Effector memory CD4-positive, alpha-beta T cell (primary cell): Measurements from ENCODE around the gene DRG1.

Experiments used
- DNase-seq, 3 donors: peaks; one replicate each; pipeline ENCODE4 v3.0.0-alpha.2; 2020
- H3K27ac ChIP-seq: 2 replicates; pipeline ENCODE4 v1.7.0; 2013; ENCODE audit warnings: mild to moderate bottlenecking, low read length, moderate library complexity; ENCODE audit not compliant: insufficient read depth, poor library complexity, severe bottlenecking
- H3K27me3 ChIP-seq: replicated peaks from 2 replicates; pipeline ENCODE4 v1.7.0; 2013; ENCODE audit warnings: mild to moderate bottlenecking, low read length; ENCODE audit not compliant: insufficient read depth, control insufficient read depth, poor library complexity, severe bottlenecking
- H3K36me3 ChIP-seq: 2 replicates; pipeline ENCODE4 v1.7.0; 2013; ENCODE audit warnings: mild to moderate bottlenecking, low read length, moderate library complexity; ENCODE audit not compliant: control insufficient read depth, insufficient read depth
- H3K4me1 ChIP-seq: 2 replicates; pipeline ENCODE4 v1.7.0; 2013; ENCODE audit warnings: low read length, mild to moderate bottlenecking; ENCODE audit not compliant: control insufficient read depth, insufficient read depth, poor library complexity, severe bottlenecking
- H3K4me3 ChIP-seq: 2 replicates; pipeline ENCODE4 v1.7.0; 2013; ENCODE audit warnings: low read length, low read depth, mild to moderate bottlenecking; ENCODE audit not compliant: insufficient read depth, poor library complexity, severe bottlenecking
- H3K9me3 ChIP-seq: 2 replicates; pipeline ENCODE4 v1.7.0; 2013; ENCODE audit warnings: mild to moderate bottlenecking, low read length, moderate library complexity; ENCODE audit not compliant: control insufficient read depth

Gene DRG1

DNA sequence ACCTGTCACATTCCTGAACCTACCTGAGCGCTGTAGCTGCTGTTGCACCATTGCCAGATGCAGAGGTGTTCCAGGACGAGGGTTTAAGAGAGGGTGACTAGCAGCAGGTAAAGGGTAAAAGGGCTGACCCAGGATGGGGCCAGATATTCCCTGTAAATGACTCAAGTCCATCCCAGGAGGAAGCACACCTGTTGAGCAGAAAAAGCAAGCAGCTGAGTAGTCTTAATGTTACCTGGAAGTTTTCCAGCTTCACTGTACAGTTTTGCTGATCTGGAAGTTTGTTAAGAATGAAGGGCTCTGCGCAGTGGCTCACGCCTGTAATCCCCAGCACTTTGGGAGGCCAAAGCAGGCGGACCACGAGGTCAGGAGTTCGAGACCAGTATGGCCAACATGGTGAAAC is 41.3 kb downstream of the DRG1 start:
- Histone ChIP-seq H3K27ac (no peak overlapping the region), H3K9me3 (no peaks in the 10 kb centered on the region), H3K4me3 (no peak overlapping the region), H3K4me1 (no peaks in the 10 kb centered on the region), H3K27me3 (no peaks in the 10 kb centered on the region), H3K36me3 (peaks cover 92% of the 10 kb centered on the region)
- DNase-seq = no peak

GRCh38 chr22:31441652-31442051 is 42.2 kb downstream of the DRG1 start:
- H3K4me1 ChIP-seq = no peaks in the 10 kb centered on the region

GRCh38 chr22:31442768-31443489 is 43.5 kb downstream of the DRG1 start:
- no peaks in the 10 kb centered on the region for H3K4me1 ChIP-seq
- H3K36me3 ChIP-seq = peaks cover 81% of the 10 kb centered on the region
- H3K9me3 ChIP-seq = no peaks in the 10 kb centered on the region
- no peaks in the 10 kb centered on the region for H3K27me3 ChIP-seq
- no peak overlapping the region for H3K4me3 ChIP-seq
- DNase-seq = no peak
- H3K27ac ChIP-seq = no peak overlapping the region

More at GRCh38 chr22:31441652-31442051, 42.2 kb downstream of the DRG1 start:
- Histone ChIP-seq H3K27ac (no peak overlapping the region), H3K36me3 (peaks cover 85% of the 10 kb centered on the region), H3K9me3 (no peaks in the 10 kb centered on the region), H3K4me3 (no peak overlapping the region), H3K27me3 (no peaks in the 10 kb centered on the region)
- DNase-seq = no peak

GRCh38 chr22:31443516-31443915 is 44.1 kb downstream of the DRG1 start:
- no peak overlapping the region for H3K4me3 ChIP-seq
- H3K27me3 ChIP-seq = no peaks in the 10 kb centered on the region
- peaks cover 75% of the 10 kb centered on the region for H3K36me3 ChIP-seq
- H3K27ac ChIP-seq = no peak overlapping the region
- no peaks in the 10 kb centered on the region for H3K9me3 ChIP-seq
- no peaks in the 10 kb centered on the region for H3K4me1 ChIP-seq
- DNase-seq = no peak

DNA sequence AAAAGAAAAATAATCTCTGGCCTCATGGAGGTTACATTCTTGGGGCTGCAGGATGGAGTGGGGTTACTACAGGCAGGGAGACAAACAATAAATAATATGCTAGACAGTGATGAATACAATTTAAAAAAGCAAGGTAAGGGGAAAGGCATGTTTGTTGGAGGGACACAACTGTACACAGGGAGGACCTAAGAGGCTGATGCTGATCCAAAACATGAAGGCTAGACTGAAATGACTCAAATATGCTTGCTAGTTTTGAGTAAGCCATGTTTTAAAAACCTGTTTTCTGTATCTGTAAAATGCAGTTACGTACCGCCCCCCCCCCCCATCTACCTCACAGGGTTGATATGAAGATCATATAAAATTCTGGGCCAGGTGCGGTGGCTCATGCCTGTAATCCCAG is 46.2 kb downstream of the DRG1 start:
- H3K27me3 ChIP-seq = no peaks in the 10 kb centered on the region
- H3K27ac ChIP-seq = peak overlapping the region; percentile 13
- DNase-seq = no peak
- H3K36me3 ChIP-seq = peaks cover 58% of the 10 kb centered on the region
- H3K4me3 ChIP-seq = no peak overlapping the region
- H3K9me3 ChIP-seq = no peaks in the 10 kb centered on the region
- H3K4me1 ChIP-seq = no peaks in the 10 kb centered on the region

DNA sequence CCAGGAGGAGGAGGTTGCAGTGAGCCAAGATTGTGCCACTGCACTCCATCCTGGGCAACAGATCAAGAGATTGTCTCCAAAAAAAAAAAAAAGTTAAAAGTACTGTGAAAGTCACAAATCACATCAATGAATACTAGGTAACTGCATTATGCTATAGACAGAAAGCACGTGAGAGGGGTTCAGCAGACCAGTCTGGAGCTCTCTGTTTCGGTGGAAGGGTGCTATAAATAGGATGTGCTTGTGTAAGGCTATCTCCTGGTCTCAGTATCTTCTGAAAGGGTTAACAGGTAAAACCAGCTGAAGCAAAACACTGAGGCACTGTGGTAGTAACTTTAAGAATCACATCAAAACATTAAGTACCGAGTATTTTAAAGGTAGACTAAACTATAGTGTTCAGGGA is 46.8 kb downstream of the DRG1 start:
- Histone ChIP-seq H3K36me3 (peaks cover 53% of the 10 kb centered on the region), H3K27ac (no peak overlapping the region), H3K27me3 (no peaks in the 10 kb centered on the region)

DNA sequence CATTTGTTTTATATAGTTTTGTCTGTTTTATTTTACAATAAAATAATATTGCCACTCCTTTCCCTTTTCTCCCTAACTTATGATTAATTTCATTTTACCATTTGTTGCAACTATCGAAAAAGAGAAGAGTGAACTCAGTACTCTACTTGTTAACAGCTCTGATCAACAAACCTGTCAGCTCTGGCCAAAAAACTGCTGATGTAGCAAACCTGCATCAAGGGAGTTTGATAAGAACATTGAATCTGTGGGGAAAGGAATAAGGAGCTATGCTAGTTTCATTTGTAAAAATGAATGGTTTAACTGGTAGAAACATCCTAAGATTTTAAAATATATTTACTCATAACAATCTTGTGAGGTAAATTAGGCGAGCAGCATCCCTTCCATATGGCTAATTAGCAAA is 47.4 kb downstream of the DRG1 start:
- H3K27me3 ChIP-seq = no peaks in the 10 kb centered on the region
- peaks cover 49% of the 10 kb centered on the region for H3K36me3 ChIP-seq
- H3K9me3 ChIP-seq = no peaks in the 10 kb centered on the region
- H3K27ac ChIP-seq = no peak overlapping the region
- H3K4me3 ChIP-seq = no peak overlapping the region
- H3K4me1 ChIP-seq = no peaks in the 10 kb centered on the region
- DNase-seq = no peak

More for the DNA sequence above, 46.8 kb downstream of the DRG1 start:
- DNase-seq = no peak
- H3K4me3 ChIP-seq = no peak overlapping the region
- no peaks in the 10 kb centered on the region for H3K9me3 ChIP-seq
- no peaks in the 10 kb centered on the region for H3K4me1 ChIP-seq

- Histone ChIP-seq H3K4me3 (no peak overlapping the region), H3K36me3 (peaks cover 44% of the 10 kb centered on the region), H3K9me3 (no peaks in the 10 kb centered on the region), H3K27me3 (no peaks in the 10 kb centered on the region), H3K27ac (no peak overlapping the region), H3K4me1 (no peaks in the 10 kb centered on the region)
- DNase-seq = no peak
Observed at GRCh38 chr22:31447337-31447736, 47.9 kb downstream of the DRG1 start.

- Histone ChIP-seq H3K9me3 (no peaks in the 10 kb centered on the region), H3K4me1 (no peaks in the 10 kb centered on the region), H3K27ac (no peak overlapping the region), H3K4me3 (no peak overlapping the region), H3K36me3 (peaks cover 33% of the 10 kb centered on the region), H3K27me3 (no peaks in the 10 kb centered on the region)
- DNase-seq = no peak
Observed at GRCh38 chr22:31448382-31448781, 49.0 kb downstream of the DRG1 start.

- DNase-seq = no peak
- H3K4me3 ChIP-seq = no peak overlapping the region
- peaks cover 33% of the 10 kb centered on the region for H3K36me3 ChIP-seq
- H3K9me3 ChIP-seq = no peaks in the 10 kb centered on the region
- H3K27ac ChIP-seq = no peak overlapping the region
- H3K4me1 ChIP-seq = no peaks in the 10 kb centered on the region
- no peaks in the 10 kb centered on the region for H3K27me3 ChIP-seq
Observed at GRCh38 chr22:31449506-31449905, 50.1 kb downstream of the DRG1 start.
